ENCODE data around the gene YARS1.

Gene YARS1

GRCh38 chr1:32759997-32760623, 57.0 kb downstream of the YARS1 start:
- no peak for TF ChIP-seq CTCF (conservative IDR thresholded peaks at IDR 0.05)
- H3K27ac ChIP-seq, result peak overlapping the region; percentile 73

GRCh38 chr1:32759521-32759981, 57.6 kb downstream of the YARS1 start:
- TF ChIP-seq CTCF (conservative IDR thresholded peaks at IDR 0.05), result no peak
- peak overlapping the region; percentile 73 for H3K27ac ChIP-seq

GRCh38 chr1:32758795-32759430, 58.2 kb downstream of the YARS1 start:
- no peak for TF ChIP-seq CTCF (conservative IDR thresholded peaks at IDR 0.05)
- peak overlapping the region; percentile 73 for H3K27ac ChIP-seq

- TF ChIP-seq CTCF (conservative IDR thresholded peaks at IDR 0.05), result no peak
- peak overlapping the region; percentile 73 for H3K27ac ChIP-seq
Observed at GRCh38 chr1:32758177-32758794, 58.9 kb downstream of the YARS1 start.

GRCh38 chr1:32757213-32757895, 59.8 kb downstream of the YARS1 start:
- peak overlapping the region; percentile 73; the same call in 1 of the 2 replicates for H3K27ac ChIP-seq
- TF ChIP-seq CTCF (conservative IDR thresholded peaks at IDR 0.05), result no peak

GRCh38 chr1:32755810-32756159, 61.4 kb downstream of the YARS1 start:
- no peak for TF ChIP-seq CTCF (conservative IDR thresholded peaks at IDR 0.05)
- peak overlapping the region; percentile 75; the same call in 1 of the 2 replicates for H3K27ac ChIP-seq
